ENCODE measurements around the gene TAF12. TPM values are rescaled to one million over a fixed set of nuclear protein-coding genes. Genes with fewer than 3 reads are reported as not detected.
"Not testable (repeated sequence)": the region's sequence is repeated elsewhere in the genome, so short reads cannot be mapped to it uniquely, and the experiment has no call there.

Gene TAF12
- total RNA-seq = 10 to 100 TPM; 20.9 to 35.7 TPM

GRCh38 chr1:28642847-28643635 is at the start of gene TAF12:
Gene TAF12 (minus strand): TSS chr1:28643067. CDS start chr1:28622081, 20,986 bp downstream.
- H3K36me3 Mint-ChIP-seq = peaks cover 13 to 29% of the 10 kb centered on the region in 2 donors
- no peaks in the 10 kb centered on the region for H3K9me3 Mint-ChIP-seq
- H3K27ac Mint-ChIP-seq = peak within 1 kb of the TSS; percentile 97 to 99
- DNase-seq (ENCODE audit: low spot score in 2 of 2) (peak; percentile 84 to 90), ATAC-seq (peak; percentile 88 to 89)

GRCh38 chr1:28691627-28692026 is 48.8 kb upstream of the TAF12 start:
- ATAC-seq; H3K9me3 Mint-ChIP-seq; H3K36me3 Mint-ChIP-seq; DNase-seq (ENCODE audit: low spot score in 2 of 2); H3K27ac Mint-ChIP-seq: not testable (repeated sequence)

GRCh38 chr1:28684937-28685336 is 42.1 kb upstream of the TAF12 start:
- ATAC-seq (no peak), DNase-seq (ENCODE audit: low spot score in 2 of 2) (no peak)
- Mint-ChIP-seq H3K27ac (peak overlapping the region in 1 of 2 donors; percentile 11), H3K9me3 (no peaks in the 10 kb centered on the region), H3K36me3 (no peaks in the 10 kb centered on the region)

GRCh38 chr1:28682840-28683239 is 40.0 kb upstream of the TAF12 start:
- Mint-ChIP-seq H3K9me3 (no peaks in the 10 kb centered on the region), H3K36me3 (no peaks in the 10 kb centered on the region), H3K27ac (no peak overlapping the region)
- ATAC-seq (peak; percentile 24 to 37), DNase-seq (ENCODE audit: low spot score in 2 of 2) (no peak)

- Mint-ChIP-seq H3K9me3 (no peaks in the 10 kb centered on the region), H3K36me3 (no peaks in the 10 kb centered on the region), H3K27ac (no peak overlapping the region)
- no peak for ATAC-seq
- no peak for DNase-seq (ENCODE audit: low spot score in 2 of 2)
Observed at GRCh38 chr1:28680151-28680550, 37.3 kb upstream of the TAF12 start.

GRCh38 chr1:28675924-28676257 is 33.0 kb upstream of the TAF12 start:
- no peak overlapping the region for H3K27ac Mint-ChIP-seq

GRCh38 chr1:28672971-28673370 is 30.1 kb upstream of the TAF12 start:
- not testable (repeated sequence) for H3K9me3 Mint-ChIP-seq; H3K36me3 Mint-ChIP-seq; DNase-seq (ENCODE audit: low spot score in 2 of 2); ATAC-seq; H3K27ac Mint-ChIP-seq

More at GRCh38 chr1:28675924-28676257, 33.0 kb upstream of the TAF12 start:
- H3K36me3 Mint-ChIP-seq = no peaks in the 10 kb centered on the region
- H3K9me3 Mint-ChIP-seq = no peaks in the 10 kb centered on the region
- DNase-seq (ENCODE audit: low spot score in 2 of 2) (no peak), ATAC-seq (no peak)

GRCh38 chr1:28671254-28671780 is 28.4 kb upstream of the TAF12 start:
- Mint-ChIP-seq H3K36me3 (peaks cover 6 to 7% of the 10 kb centered on the region in 2 donors), H3K9me3 (no peaks in the 10 kb centered on the region), H3K27ac (no peak overlapping the region)
- ATAC-seq (no peak), DNase-seq (ENCODE audit: low spot score in 2 of 2) (no peak)

- Mint-ChIP-seq H3K9me3 (no peaks in the 10 kb centered on the region), H3K36me3 (peaks cover 6 to 7% of the 10 kb centered on the region in 2 donors), H3K27ac (peak overlapping the region; percentile 89 to 99)
- DNase-seq (ENCODE audit: low spot score in 2 of 2) (peak; percentile 38 to 70), ATAC-seq (peak; percentile 74 to 81)
Observed at GRCh38 chr1:28668956-28669723, 26.3 kb upstream of the TAF12 start.

GRCh38 chr1:28668191-28668955 is 25.5 kb upstream of the TAF12 start, which contains the start of gene GMEB1:
Gene GMEB1 (plus strand): TSS chr1:28668784. CDS start chr1:28683613, 14,829 bp downstream.
- Mint-ChIP-seq H3K9me3 (no peaks in the 10 kb centered on the region), H3K27ac (peak within 1 kb of the TSS; percentile 97 to 99), H3K36me3 (peaks cover 6 to 7% of the 10 kb centered on the region in 2 donors)
- ATAC-seq = peak; percentile 75 to 81
- DNase-seq (ENCODE audit: low spot score in 2 of 2) = peak; percentile 86 to 90

GRCh38 chr1:28666806-28667205 is 23.9 kb upstream of the TAF12 start:
- DNase-seq (ENCODE audit: low spot score in 2 of 2) (no peak), ATAC-seq (no peak)
- no peaks in the 10 kb centered on the region for H3K9me3 Mint-ChIP-seq
- peak overlapping the region; percentile 60 to 75 for H3K27ac Mint-ChIP-seq
- peaks cover 6 to 7% of the 10 kb centered on the region in 2 donors for H3K36me3 Mint-ChIP-seq

- Mint-ChIP-seq H3K9me3 (no peaks in the 10 kb centered on the region), H3K27ac (peak overlapping the region; percentile 75 to 80)
Observed at GRCh38 chr1:28663871-28664470, 21.1 kb upstream of the TAF12 start.

GRCh38 chr1:28656335-28656734 is 13.5 kb upstream of the TAF12 start:
- DNase-seq (ENCODE audit: low spot score in 2 of 2) = no peak
- no peaks in the 10 kb centered on the region for H3K36me3 Mint-ChIP-seq
- no peaks in the 10 kb centered on the region for H3K9me3 Mint-ChIP-seq
- ATAC-seq = no peak
- H3K27ac Mint-ChIP-seq = no peak overlapping the region

More at GRCh38 chr1:28663871-28664470, 21.1 kb upstream of the TAF12 start:
- no peak for ATAC-seq
- H3K36me3 Mint-ChIP-seq = no peaks in the 10 kb centered on the region
- DNase-seq (ENCODE audit: low spot score in 2 of 2) = no peak

GRCh38 chr1:28655448-28656311 is 12.8 kb upstream of the TAF12 start:
- not testable (repeated sequence) for ATAC-seq; H3K36me3 Mint-ChIP-seq; H3K9me3 Mint-ChIP-seq; DNase-seq (ENCODE audit: low spot score in 2 of 2)
- H3K27ac Mint-ChIP-seq = peak overlapping the region in 1 of 2 donors; percentile 17

- not testable (repeated sequence) for DNase-seq (ENCODE audit: low spot score in 2 of 2); H3K9me3 Mint-ChIP-seq; H3K36me3 Mint-ChIP-seq; H3K27ac Mint-ChIP-seq; ATAC-seq
Observed at GRCh38 chr1:28653870-28654269, 11.0 kb upstream of the TAF12 start.

Measured in activated naive CD4-positive, alpha-beta T cell treated with anti-CD3 and anti-CD28 coated beads, Interleukin-2, amount 50 U/mL, for 72 hours (primary cell).